SK-N-SH (cell line): Measurements from ENCODE around the gene ZNF80. TPM values are rescaled to one million over a fixed set of nuclear protein-coding genes. Genes with fewer than 3 reads are reported as not detected.

ENCODE experiments used
- CTCF ChIA-PET: fragments of 300-600, 350-600 bp; formaldehyde crosslinking; extraction: SDS; loops from one replicate; lab custom pipeline; 2021; lab: Yijun Ruan, JAX
- POLR2A ChIA-PET: fragments of 350-600 bp; sonication (Branson Sonifier 250); formaldehyde crosslinking; extraction: SDS; loops from one replicate; lab custom pipeline; 2020; ENCODE audit warnings: antibody characterized with exemption, inconsistent platforms; lab: Yijun Ruan, JAX
- DNase-seq: peaks from one replicate; pipeline ENCODE4 v3.0.0; 2012
- H2AFZ ChIP-seq: fragments of 200-600 bp; sonication (generic); 2 replicates; pipeline ENCODE4 v1.8.1; 2016; ENCODE audit warnings: antibody characterized with exemption, mild to moderate bottlenecking, low read depth
- H3F3A ChIP-seq: fragments of 200-600 bp; sonication (generic); replicated peaks from 2 replicates; pipeline ENCODE3; 2016; ENCODE audit warnings: antibody characterized with exemption, mild to moderate bottlenecking; ENCODE audit not compliant: insufficient read depth
- H3K27ac ChIP-seq, 2 experiments: fragments of 200-500 bp in 1 of 2; fragments of 200-600 bp in 1 of 2; sonication (Bioruptor generic) in 1 of 2; sonication (generic), shearing (Covaris generic) in 1 of 2; 2 replicates each; pipeline versions ENCODE4 v1.5.1 to v1.6.1; 2014 to 2016; ENCODE audit warnings: low read depth in 2 of 2, inconsistent platforms in 1 of 2, low read length in 1 of 2, mild to moderate bottlenecking in 1 of 2, mixed read lengths in 1 of 2
- H3K27me3 ChIP-seq: fragments of 200-600 bp; sonication (generic), shearing (Covaris generic); 2 replicates; pipeline ENCODE4 v1.6.1; 2016; ENCODE audit warnings: mixed run types; ENCODE audit not compliant: insufficient read depth
- H3K36me3 ChIP-seq, 2 experiments: fragments of 200-500 bp in 1 of 2; fragments of 200-600 bp in 1 of 2; sonication (Bioruptor generic) in 1 of 2; sonication (generic) in 1 of 2; replicated peaks in 1 of 2; 2 replicates each; pipeline versions ENCODE3 to v1.5.1; 2014 to 2016; ENCODE audit warnings: low read length in 1 of 2, mild to moderate bottlenecking in 1 of 2; ENCODE audit not compliant: insufficient read depth in 2 of 2, control insufficient read depth in 1 of 2
- H3K4me1 ChIP-seq, 2 experiments: fragments of 200-500 bp in 1 of 2; fragments of 200-600 bp in 1 of 2; sonication (Bioruptor generic) in 1 of 2; sonication (generic), shearing (Covaris generic) in 1 of 2; 2 replicates each; pipeline versions ENCODE4 v1.5.1 to v1.6.1; 2014 to 2016; ENCODE audit warnings: low read depth in 1 of 2, low read length in 1 of 2, mixed run types in 1 of 2; ENCODE audit not compliant: insufficient read depth in 2 of 2, control insufficient read depth in 1 of 2
- H3K4me2 ChIP-seq: fragments of 200-600 bp; sonication (generic), shearing (Covaris generic); 2 replicates; pipeline ENCODE4 v1.6.1; 2017; ENCODE audit warnings: mixed run types
- H3K4me3 ChIP-seq, 2 experiments: fragments of 200-500 bp in 1 of 2; fragments of 200-600 bp in 1 of 2; sonication (Bioruptor generic) in 1 of 2; sonication (generic), shearing (Covaris generic) in 1 of 2; 2 replicates each; pipeline versions ENCODE4 v1.5.1 to v1.8.1; 2014 to 2016; ENCODE audit warnings: low read depth in 2 of 2, inconsistent platforms in 1 of 2, low read length in 1 of 2, mild to moderate bottlenecking in 1 of 2, mixed read lengths in 1 of 2, moderate library complexity in 1 of 2
- H3K79me2 ChIP-seq: fragments of 200-600 bp; sonication (generic); 2 replicates; pipeline ENCODE4 v1.8.1; 2017; ENCODE audit warnings: mild to moderate bottlenecking; ENCODE audit not compliant: insufficient read depth
- H3K9ac ChIP-seq: fragments of 200-600 bp; sonication (generic); 2 replicates; pipeline ENCODE4 v1.6.1; 2017; ENCODE audit warnings: mixed run types
- H3K9me2 ChIP-seq: fragments of 200-600 bp; sonication (generic); 2 replicates; pipeline ENCODE4 v1.6.1; 2017; ENCODE audit warnings: mixed run types
- H3K9me3 ChIP-seq: fragments of 200-600 bp; sonication (generic); 2 replicates; pipeline ENCODE4 v1.6.1; 2017; ENCODE audit warnings: mixed run types, mild to moderate bottlenecking, moderate library complexity
- H4K20me1 ChIP-seq: fragments of 200-600 bp; sonication (generic); 2 replicates; pipeline ENCODE4 v1.6.1; 2017; ENCODE audit warnings: mild to moderate bottlenecking, mixed run types; ENCODE audit not compliant: insufficient read depth
- ELF1 ChIP-seq: IDR thresholded peaks from 2 replicates; pipeline ENCODE4 v1.4.0; 2012
- EP300 ChIP-seq, 2 experiments: IDR thresholded peaks; 2 replicates each; pipeline versions ENCODE4 v1.4.0 to v1.6.1; 2012; ENCODE audit warnings: borderline replicate concordance in 1 of 2, low read depth in 1 of 2, low read length in 1 of 2
- EZH2phosphoT487 ChIP-seq: fragments of 200-600 bp; sonication (generic); IDR thresholded peaks from 2 replicates; pipeline ENCODE4 v1.6.1; 2017; ENCODE audit warnings: low read depth, mixed run types, mild to moderate bottlenecking, antibody characterized with exemption, moderate library complexity, borderline replicate concordance
- FOSL2 ChIP-seq: IDR thresholded peaks from 2 replicates; pipeline ENCODE4 v1.4.0; 2012; ENCODE audit warnings: low read depth, mild to moderate bottlenecking, moderate library complexity, borderline replicate concordance
- FOXM1 ChIP-seq: IDR thresholded peaks from 2 replicates; pipeline ENCODE4 v1.4.0; 2012; ENCODE audit warnings: low read depth, mild to moderate bottlenecking
- GABPA ChIP-seq: IDR thresholded peaks from 2 replicates; pipeline ENCODE4 v1.4.0; 2012; ENCODE audit warnings: low read depth, mild to moderate bottlenecking
- MAX ChIP-seq: IDR thresholded peaks from 2 replicates; pipeline ENCODE4 v1.4.0; 2012; ENCODE audit warnings: low read depth
- MEF2A ChIP-seq: IDR thresholded peaks from 2 replicates; pipeline ENCODE4 v1.4.0; 2012; ENCODE audit warnings: low read depth, borderline replicate concordance
- MXI1 ChIP-seq: IDR thresholded peaks from 2 replicates; pipeline ENCODE4 v1.6.1; 2012; ENCODE audit warnings: mild to moderate bottlenecking, low read depth, low read length, improper control_type of control experiment
- NFIC ChIP-seq: IDR thresholded peaks from 2 replicates; pipeline ENCODE4 v1.4.0; 2012; ENCODE audit warnings: borderline replicate concordance
- NRF1 ChIP-seq: IDR thresholded peaks from 2 replicates; pipeline ENCODE4 v1.6.1; 2012; ENCODE audit warnings: low read depth, mild to moderate bottlenecking, low read length
- POLR2AphosphoS5 ChIP-seq: IDR thresholded peaks from 2 replicates; pipeline ENCODE4 v1.6.1; 2012; ENCODE audit warnings: low read depth, low read length
- RFX5 ChIP-seq: IDR thresholded peaks from 2 replicates; pipeline ENCODE4 v1.6.1; 2012; ENCODE audit warnings: mild to moderate bottlenecking, improper control_type of control experiment, low read length
- RXRA ChIP-seq: IDR thresholded peaks from 2 replicates; pipeline ENCODE4 v1.4.0; 2012; ENCODE audit warnings: low read depth, mild to moderate bottlenecking, borderline replicate concordance
- TAF1 ChIP-seq: IDR thresholded peaks from 2 replicates; pipeline ENCODE4 v1.6.1; 2012; ENCODE audit warnings: low read depth, mild to moderate bottlenecking, low read length, moderate library complexity, borderline replicate concordance
- TCF12 ChIP-seq: IDR thresholded peaks from 2 replicates; pipeline ENCODE4 v1.4.0; 2012
- TEAD4 ChIP-seq: IDR thresholded peaks from 2 replicates; pipeline ENCODE4 v1.4.0; 2012; ENCODE audit warnings: mild to moderate bottlenecking, borderline replicate concordance; ENCODE audit not compliant: insufficient read depth
- USF1 ChIP-seq: IDR thresholded peaks from 2 replicates; pipeline ENCODE4 v1.4.0; 2012; ENCODE audit warnings: low read depth, borderline replicate concordance
- WGBS: methylation state at CpG from one replicate; pipeline ENCODE4 v1.1.6; 2017; ENCODE audit warnings: low lambda C conversion rate; 5-methylcytosine and 5-hydroxymethylcytosine counted together
- polyA plus RNA-seq, 3 experiments: library from polyadenylated mRNA; depleted of rRNA; stranded (reverse); fragments of >200 nt; gene quantifications; 2 replicates each; pipeline ENCODE4 v1.2.3, GENCODE V29; 2012
- TF ChIP-seq, protein P1 (sequence below): fragments of 150-350 bp; IDR thresholded peaks from 2 replicates; pipeline ENCODE4 v1.6.1; 2016; ENCODE audit warnings: mild to moderate bottlenecking, low read depth, low read length

The ZNF80 gene
- polyA plus RNA-seq, 1 of the 3 experiments (the other 2 are of a cell fraction), result not detected

GRCh38 chr3:114253505-114253904, 16.1 kb upstream of the ZNF80 start (continued):
- TF ChIP-seq NFIC (no peak), FOXM1 (no peak), GABPA (no peak), MXI1 (no peak), MAX (no peak), FOSL2 (no peak), NRF1 (no peak), RFX5 (no peak), EP300 (IDR thresholded peaks at IDR 0.05; ENCODE audit: borderline replicate concordance in 1 of 2, low read depth in 1 of 2, low read length in 1 of 2) (no peak), POLR2AphosphoS5 (no peak), ELF1 (no peak), TEAD4 (no peak), EZH2phosphoT487 (no peak)
- TF ChIP-seq, protein P1, sequence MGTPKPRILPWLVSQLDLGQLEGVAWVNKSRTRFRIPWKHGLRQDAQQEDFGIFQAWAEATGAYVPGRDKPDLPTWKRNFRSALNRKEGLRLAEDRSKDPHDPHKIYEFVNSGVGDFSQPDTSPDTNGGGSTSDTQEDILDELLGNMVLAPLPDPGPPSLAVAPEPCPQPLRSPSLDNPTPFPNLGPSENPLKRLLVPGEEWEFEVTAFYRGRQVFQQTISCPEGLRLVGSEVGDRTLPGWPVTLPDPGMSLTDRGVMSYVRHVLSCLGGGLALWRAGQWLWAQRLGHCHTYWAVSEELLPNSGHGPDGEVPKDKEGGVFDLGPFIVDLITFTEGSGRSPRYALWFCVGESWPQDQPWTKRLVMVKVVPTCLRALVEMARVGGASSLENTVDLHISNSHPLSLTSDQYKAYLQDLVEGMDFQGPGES, result no peak

- Histone ChIP-seq H3K9me2 (no peaks in the 10 kb centered on the region), H2AFZ (no peak overlapping the region), H3K79me2 (no peaks in the 10 kb centered on the region), H3K9ac (no peak overlapping the region), H3K4me1 (peaks cover 0 to 6% of the 10 kb centered on the region in 2 experiments; a peak in 1 of 4 replicates), H3K27ac (no peak overlapping the region), H3K36me3 (no peaks in the 10 kb centered on the region), H3F3A (no peaks in the 10 kb centered on the region), H4K20me1 (no peaks in the 10 kb centered on the region), H3K4me3 (no peak overlapping the region), H3K9me3 (no peaks in the 10 kb centered on the region), H3K27me3 (no peaks in the 10 kb centered on the region), H3K4me2 (no peak overlapping the region)
- TF ChIP-seq, protein P1, result no peak
- TF ChIP-seq NRF1, result no peak
- no peak for TF ChIP-seq ELF1
- TF ChIP-seq NFIC, result no peak
- no peak for TF ChIP-seq MEF2A
- no peak for TF ChIP-seq MAX
- TF ChIP-seq TCF12, result no peak
- no peak for TF ChIP-seq TAF1
- TF ChIP-seq MXI1, result no peak
- no peak for TF ChIP-seq USF1
- no peak for TF ChIP-seq RXRA
- POLR2A ChIA-PET, result no interaction called here
- WGBS, result 6% methylated on average over 1 of the region's 1 CpG
- DNase-seq, result no peak
- CTCF ChIA-PET, result no interaction called here
These were observed 15.6 kb upstream of the ZNF80 start for GRCh38 chr3:114252954-114253353.
